CD4-positive, alpha-beta T cell (primary cell): ENCODE data around the gene ALK. TPM values are rescaled to one million over a fixed set of nuclear protein-coding genes. Genes with fewer than 3 reads are reported as not detected.

Source experiments
- ATAC-seq: fragments of 200-7000 bp; cut with Tn5 transposase; one replicate; pipeline ENCODE4 v1.10.0; 2022; ENCODE audit warnings: mild to moderate bottlenecking; ENCODE audit not compliant: poor library complexity
- CTCF ChIA-PET: fragments of 350-600 bp; sonication (Branson Sonifier 250); formaldehyde crosslinking; loops from one replicate; lab custom pipeline; 2021; ENCODE audit warnings: antibody characterized with exemption, inconsistent platforms; lab: Charles Lee
- POLR2A ChIA-PET: fragments of 350-600 bp; sonication (Branson Sonifier 250); formaldehyde crosslinking; loops from one replicate; lab custom pipeline; 2021; ENCODE audit warnings: antibody characterized with exemption, inconsistent platforms; lab: Charles Lee
- DNase-seq, 14 experiments: peaks; one replicate each; pipeline ENCODE4 v3.0.0-alpha.2; 2013 to 2020; ENCODE audit warnings: mixed read lengths in 2 of 14
- H3K27ac ChIP-seq, 2 donors: one replicate each; pipeline versions ENCODE4 v1.5.1 to v1.7.0; 2013; ENCODE audit warnings: low read length in 2 of 2, low read depth in 1 of 2, mild to moderate bottlenecking in 1 of 2
- H3K27me3 ChIP-seq, 2 experiments: 1 replicate in 1 of 2; 2 replicates in 1 of 2; pipeline versions ENCODE4 v1.6.1 to v1.7.0; 2013; ENCODE audit warnings: low read length in 2 of 2, control low read depth in 1 of 2, mild to moderate bottlenecking in 1 of 2, moderate library complexity in 1 of 2; ENCODE audit not compliant: insufficient read depth in 2 of 2, control insufficient read depth in 1 of 2
- H3K36me3 ChIP-seq: one replicate; pipeline ENCODE4 v1.6.1; 2013; ENCODE audit warnings: low read length, control low read depth; ENCODE audit not compliant: insufficient read depth
- H3K4me1 ChIP-seq: one replicate; pipeline ENCODE4 v1.6.1; 2013; ENCODE audit warnings: low read length, control low read depth; ENCODE audit not compliant: insufficient read depth
- H3K4me3 ChIP-seq: one replicate; pipeline ENCODE4 v1.5.1; 2013; ENCODE audit warnings: mild to moderate bottlenecking, low read length, moderate library complexity
- H3K9me3 ChIP-seq, 2 experiments: 1 replicate in 1 of 2; 2 replicates in 1 of 2; pipeline versions ENCODE4 v1.6.1 to v1.7.0; 2013; ENCODE audit warnings: low read length in 2 of 2, mild to moderate bottlenecking in 2 of 2, control low read depth in 1 of 2, moderate library complexity in 1 of 2; ENCODE audit not compliant: control insufficient read depth in 1 of 2, insufficient read depth in 1 of 2
- H3K27ac Mint-ChIP-seq: one replicate; pipeline ENCODE4 v1.8.0; 2020; ENCODE audit warnings: mixed read lengths
- H3K27me3 Mint-ChIP-seq: one replicate; pipeline ENCODE4 v1.8.0; 2021; ENCODE audit warnings: mixed read lengths
- H3K36me3 Mint-ChIP-seq: one replicate; pipeline ENCODE4 v1.8.0; 2021; ENCODE audit warnings: low read depth, mixed read lengths
- H3K4me1 Mint-ChIP-seq: one replicate; pipeline ENCODE4 v1.8.0; 2021; ENCODE audit warnings: low read depth, mixed read lengths
- H3K4me3 Mint-ChIP-seq: one replicate; pipeline ENCODE4 v1.8.0; 2020; ENCODE audit warnings: mild to moderate bottlenecking, mixed read lengths
- H3K9me3 Mint-ChIP-seq: one replicate; pipeline ENCODE4 v1.8.0; 2020; ENCODE audit warnings: mixed read lengths
- CTCF ChIP-seq: fragments of 200-600 bp; IDR thresholded peaks from one replicate; pipeline ENCODE4 v1.8.0; 2022; ENCODE audit warnings: antibody characterized with exemption, mild to moderate bottlenecking
- intact Hi-C, 2 experiments: fragments of 100-400 bp; cut with DNase I in 1 of 2; cut with micrococcal nuclease in 1 of 2; formaldehyde crosslinking; loops; one replicate each; pipeline versions ENCODE4 v1.15.1 to v1.9.0; 2023 to 2025; cut with DNase I, micrococcal nuclease
- total RNA-seq, 174 experiments: library from RNA in 2 of 174; stranded (reverse) in 2 of 174; gene quantifications; one replicate each; pipeline ENCODE4 v1.2.3 and lab custom pipeline; 2021 to 2026

The ALK gene
- total RNA-seq, 2 experiments from 2014 or later: not detected

- no peaks in the 10 kb centered on the region for H3K9me3 Mint-ChIP-seq
- ChIA-PET CTCF (no interaction called here), POLR2A (no interaction called here)
- Histone ChIP-seq H3K27me3 (peaks cover 0 to 3% of the 10 kb centered on the region in 2 experiments), H3K36me3 (no peaks in the 10 kb centered on the region), H3K4me3 (no peak overlapping the region), H3K9me3 (no peaks in the 10 kb centered on the region), H3K4me1 (no peaks in the 10 kb centered on the region), H3K27ac (no peak overlapping the region)
- no peaks in the 10 kb centered on the region for H3K36me3 Mint-ChIP-seq
- H3K4me1 Mint-ChIP-seq: no peaks in the 10 kb centered on the region
- no peak overlapping the region for H3K27ac Mint-ChIP-seq
- no peak overlapping the region for H3K4me3 Mint-ChIP-seq
- no peak for ATAC-seq
- intact Hi-C loops: no loop called here
- TF ChIP-seq CTCF: no peak
- DNase-seq: no peak
- H3K27me3 Mint-ChIP-seq: peaks cover 4% of the 10 kb centered on the region
Observed at GRCh38 chr2:29573612-29574011, 347.8 kb downstream of the ALK start.

- ChIA-PET CTCF (no interaction called here), POLR2A (no interaction called here)
- H3K9me3 ChIP-seq: no peaks in the 10 kb centered on the region
Observed at GRCh38 chr2:29573147-29573546, 348.2 kb downstream of the ALK start.

GRCh38 chr2:29570539-29570938 lies 350.8 kb downstream of the ALK start:
- no peaks in the 10 kb centered on the region for H3K36me3 Mint-ChIP-seq
- ChIA-PET POLR2A (no interaction called here), CTCF (no interaction called here)
- Histone ChIP-seq H3K36me3 (no peaks in the 10 kb centered on the region), H3K27ac (no peak overlapping the region), H3K27me3 (peaks cover 0 to under 1% of the 10 kb centered on the region in 2 experiments), H3K4me1 (no peaks in the 10 kb centered on the region), H3K9me3 (no peaks in the 10 kb centered on the region), H3K4me3 (no peak overlapping the region)
- no peak overlapping the region for H3K4me3 Mint-ChIP-seq
- intact Hi-C loops: no loop called here
- no peak overlapping the region for H3K27ac Mint-ChIP-seq
- TF ChIP-seq CTCF: no peak
- H3K9me3 Mint-ChIP-seq: no peaks in the 10 kb centered on the region
- H3K4me1 Mint-ChIP-seq: no peaks in the 10 kb centered on the region
- H3K27me3 Mint-ChIP-seq: no peaks in the 10 kb centered on the region
- ATAC-seq (no peak), DNase-seq (no peak)

More at GRCh38 chr2:29573147-29573546, 348.2 kb downstream of the ALK start:
- Mint-ChIP-seq H3K4me1 (no peaks in the 10 kb centered on the region), H3K36me3 (no peaks in the 10 kb centered on the region), H3K27ac (no peak overlapping the region), H3K4me3 (no peak overlapping the region), H3K27me3 (peaks cover 4% of the 10 kb centered on the region), H3K9me3 (no peaks in the 10 kb centered on the region)
- no peak overlapping the region for H3K27ac ChIP-seq
- intact Hi-C loops: no loop called here
- no peak for TF ChIP-seq CTCF
- H3K27me3 ChIP-seq: peaks cover 0 to 3% of the 10 kb centered on the region in 2 experiments
- DNase-seq (no peak), ATAC-seq (no peak)
- no peaks in the 10 kb centered on the region for H3K4me1 ChIP-seq
- no peak overlapping the region for H3K4me3 ChIP-seq
- no peaks in the 10 kb centered on the region for H3K36me3 ChIP-seq
